NCI-H1436 treated with DMSO at 0.1 percent for 48 hours (cell line): ENCODE results near the gene ATRIP.

Source experiments
- DNase-seq: peaks from one replicate; lab custom pipeline; 2025; lab: John Stamatoyannopoulos, UW

Gene ATRIP

GRCh38 chr3:48410205-48411040 is 36.1 kb upstream of the ATRIP start:
- no peak for DNase-seq

DNA sequence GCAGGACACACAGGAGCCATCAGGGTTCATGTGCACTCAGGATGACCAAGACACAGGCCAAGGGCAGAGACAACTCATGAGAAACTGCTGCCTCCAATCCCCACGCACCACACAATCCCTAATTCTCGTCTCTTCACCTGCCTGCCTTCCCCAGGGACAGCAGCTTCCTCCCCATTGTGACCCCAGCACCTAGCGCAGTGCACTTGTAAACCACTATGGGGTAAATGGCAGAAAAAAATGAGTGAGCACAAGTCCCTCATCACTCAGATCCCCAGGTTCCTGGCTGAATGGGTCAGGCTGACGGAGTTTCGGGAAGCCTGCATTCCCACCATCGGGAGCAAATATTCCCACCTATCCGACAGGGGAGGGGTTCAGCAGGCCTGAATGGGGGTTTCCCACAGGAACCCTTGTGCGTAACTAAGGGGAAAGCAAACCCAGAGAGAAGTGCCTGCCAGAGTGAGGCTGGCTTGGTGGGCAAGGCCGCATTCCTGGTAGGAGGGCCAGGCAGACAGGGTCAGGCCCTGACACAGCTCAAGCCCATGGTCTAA is 35.4 kb upstream of the ATRIP start:
- no peak for DNase-seq

GRCh38 chr3:48411606-48412374 is 34.7 kb upstream of the ATRIP start:
- no peak for DNase-seq

- no peak for DNase-seq
Observed at GRCh38 chr3:48412375-48413001, 34.0 kb upstream of the ATRIP start.

DNA sequence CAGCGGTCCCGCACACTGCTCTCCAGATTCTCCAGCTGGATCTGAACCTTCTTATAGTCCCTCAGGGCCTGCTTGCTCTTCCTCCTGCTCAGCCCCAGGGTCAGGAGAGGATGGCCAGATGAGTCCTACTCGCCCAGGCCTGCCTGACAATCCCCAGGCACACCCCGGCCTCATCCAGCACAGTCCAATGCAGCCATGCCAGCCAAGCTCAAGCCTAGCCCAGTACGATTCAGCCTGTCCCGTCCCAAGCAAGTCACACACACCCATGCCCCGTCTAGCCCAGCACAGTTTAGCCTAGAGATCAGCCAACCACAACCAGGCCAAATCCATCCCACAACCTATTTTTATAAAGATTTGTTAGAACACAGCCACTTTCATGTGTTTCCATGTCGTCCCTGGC is 33.5 kb upstream of the ATRIP start:
- DNase-seq, result no peak

DNA sequence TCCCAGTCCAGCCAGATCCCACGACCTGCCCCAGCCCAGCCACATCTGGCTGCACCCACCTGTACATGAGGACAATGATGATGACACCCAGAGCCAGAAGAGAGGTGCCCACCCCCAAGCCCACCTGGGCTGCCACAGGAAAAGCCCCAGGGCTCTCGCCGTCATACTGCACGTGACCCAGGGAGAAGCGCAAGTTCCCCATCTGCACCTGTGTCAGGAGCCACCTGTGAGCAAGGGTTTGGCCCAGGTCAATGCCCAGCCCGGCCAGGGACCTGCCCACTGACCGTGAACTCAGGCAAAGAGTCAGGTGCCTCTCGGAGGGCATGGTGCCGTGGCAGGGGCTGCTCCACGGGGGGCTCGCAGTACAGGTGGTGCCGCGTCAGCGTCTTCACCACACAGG is 32.9 kb upstream of the ATRIP start:
- no peak for DNase-seq

DNA sequence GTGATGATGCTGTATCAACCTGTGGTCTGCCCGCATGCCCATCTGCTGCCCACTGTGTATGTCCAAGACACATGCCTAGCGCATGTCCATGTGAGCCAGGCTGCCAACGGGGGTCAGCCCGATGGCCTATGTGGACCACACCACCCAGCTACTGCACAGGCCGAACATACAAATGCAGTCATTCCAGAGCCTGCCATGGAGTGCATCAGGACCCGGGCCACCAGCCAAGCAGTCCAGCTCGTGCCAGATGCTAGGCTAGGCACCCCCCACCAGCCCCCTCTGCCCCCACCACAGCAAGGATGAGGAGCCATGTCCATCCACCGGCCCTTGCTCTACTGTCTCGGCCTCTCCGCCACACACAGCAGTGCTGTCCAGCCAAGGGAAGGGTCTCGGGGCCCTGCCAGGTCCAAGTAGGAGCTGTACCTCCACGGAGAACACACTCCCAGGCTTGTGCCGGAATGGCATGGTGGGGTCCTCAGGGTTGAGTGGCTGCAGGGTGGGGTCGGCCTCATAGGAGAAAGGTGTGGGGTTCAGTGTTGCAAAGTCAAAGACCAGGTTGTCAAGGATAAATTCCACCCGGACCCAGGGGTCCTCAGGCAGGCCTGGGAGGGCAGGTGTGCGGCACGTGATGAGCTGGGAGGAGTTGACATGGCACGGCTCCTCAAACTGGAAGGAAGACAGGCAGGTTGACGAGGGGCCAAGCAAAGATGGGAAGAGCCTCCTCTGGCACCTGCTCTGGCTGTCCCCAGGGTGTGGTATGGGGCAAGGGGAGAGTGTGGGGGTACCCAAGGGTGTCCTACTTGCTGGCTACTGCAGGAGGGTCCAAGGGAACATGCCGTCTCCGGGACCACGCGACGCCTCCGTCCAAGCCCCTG is 31.9 kb upstream of the ATRIP start:
- DNase-seq, result no peak

DNA sequence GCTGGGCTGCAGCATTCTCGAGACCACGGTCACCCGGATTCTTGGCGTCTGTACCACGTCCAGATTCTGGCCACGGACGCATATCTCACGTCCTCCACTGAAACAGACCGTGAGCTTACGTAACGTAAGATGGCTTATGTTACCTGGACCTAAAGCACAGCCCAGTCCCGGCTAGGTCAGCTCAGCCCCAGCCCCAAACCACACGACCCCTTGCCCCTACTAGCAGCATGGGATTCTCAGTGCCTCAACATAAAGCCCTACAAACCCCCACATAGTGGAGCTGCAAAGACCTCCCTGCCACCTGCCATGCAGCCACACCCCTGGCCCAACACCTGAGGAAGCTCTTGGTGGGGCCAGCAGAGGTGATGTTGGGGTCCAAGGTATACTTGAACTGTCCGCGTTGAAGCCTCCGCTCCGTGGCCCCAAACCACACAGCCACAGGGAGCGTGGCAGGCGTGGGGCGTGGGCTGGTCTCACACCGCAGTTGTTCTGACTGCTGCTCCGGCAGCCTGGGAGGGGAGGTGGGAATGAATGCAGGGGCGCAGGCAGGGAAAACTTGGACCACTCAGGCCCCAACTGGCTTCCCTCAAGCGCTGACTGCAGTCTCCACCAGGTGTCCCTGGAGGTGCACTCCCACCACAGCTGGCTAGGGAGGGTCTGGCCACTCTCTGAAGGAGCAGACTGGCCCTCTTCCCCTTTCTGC is 31.1 kb upstream of the ATRIP start:
- no peak for DNase-seq

DNA sequence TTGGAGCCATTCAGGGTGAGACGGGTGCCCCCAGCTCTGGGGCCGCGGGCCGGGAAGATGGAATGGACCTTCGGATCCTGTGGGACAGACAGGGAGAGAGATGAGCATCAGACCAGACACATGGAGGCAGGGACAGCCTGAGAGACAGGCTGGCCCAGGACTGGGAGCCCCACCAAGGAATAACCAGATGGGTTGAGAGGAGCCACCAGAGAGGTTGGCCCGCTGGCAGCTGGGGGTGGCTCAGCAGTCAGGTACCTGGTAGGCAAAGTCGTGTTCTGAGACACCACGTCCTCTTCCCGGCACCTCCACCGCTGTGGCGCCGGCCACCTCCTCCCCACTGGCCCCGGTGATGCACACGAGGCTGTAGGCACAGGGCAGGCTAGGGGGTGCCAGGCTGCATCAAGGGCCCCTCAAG is 30.4 kb upstream of the ATRIP start:
- no peak for DNase-seq

DNA sequence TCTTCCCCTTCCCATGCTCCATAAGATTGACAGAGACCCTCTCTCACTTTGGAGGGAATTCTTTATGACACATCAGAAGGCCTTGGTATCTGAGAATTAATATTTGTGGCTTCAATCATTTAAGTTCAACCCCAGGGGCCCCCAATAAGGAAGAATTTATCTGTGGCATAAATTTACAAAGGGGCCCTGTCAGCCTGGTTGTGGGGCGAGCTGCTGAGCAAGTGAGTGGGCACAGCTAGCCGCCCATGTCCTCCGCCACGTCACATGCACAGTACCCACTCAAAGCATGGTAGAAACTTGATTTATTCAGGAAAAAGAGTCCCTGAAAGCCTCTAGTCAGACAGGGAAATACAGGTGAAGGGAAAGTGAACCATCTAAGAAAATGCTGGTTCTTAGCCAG is 30.0 kb upstream of the ATRIP start:
- no peak for DNase-seq

DNA sequence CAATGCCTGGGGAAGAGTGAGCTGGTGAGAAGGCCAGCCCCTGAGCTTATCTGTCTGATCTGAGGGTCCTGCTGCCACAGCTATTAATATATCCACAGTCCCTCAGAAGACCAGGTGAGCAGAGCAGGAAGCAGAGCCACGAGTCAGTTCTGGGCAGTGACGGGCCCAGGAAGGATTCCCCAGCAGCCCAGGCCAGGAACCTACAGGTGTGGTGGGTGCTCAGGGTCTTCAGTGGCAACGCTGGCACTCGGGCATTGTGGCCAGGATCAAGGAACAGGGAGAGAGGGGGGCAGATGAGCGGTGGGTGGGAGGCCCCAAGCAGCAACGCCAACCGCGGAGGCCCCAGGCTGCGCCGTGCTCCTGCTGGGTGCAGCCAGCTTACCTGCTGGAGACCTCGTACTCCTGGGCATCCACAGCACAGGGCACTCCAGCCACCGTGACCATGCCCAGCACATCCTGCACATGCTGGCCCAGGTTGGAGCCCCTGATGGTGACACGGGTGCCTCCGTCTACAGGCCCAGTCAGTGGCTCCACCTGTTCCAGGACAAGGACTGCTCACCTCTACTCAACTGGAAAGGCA is 28.9 kb upstream of the ATRIP start:
- DNase-seq, result no peak

DNA sequence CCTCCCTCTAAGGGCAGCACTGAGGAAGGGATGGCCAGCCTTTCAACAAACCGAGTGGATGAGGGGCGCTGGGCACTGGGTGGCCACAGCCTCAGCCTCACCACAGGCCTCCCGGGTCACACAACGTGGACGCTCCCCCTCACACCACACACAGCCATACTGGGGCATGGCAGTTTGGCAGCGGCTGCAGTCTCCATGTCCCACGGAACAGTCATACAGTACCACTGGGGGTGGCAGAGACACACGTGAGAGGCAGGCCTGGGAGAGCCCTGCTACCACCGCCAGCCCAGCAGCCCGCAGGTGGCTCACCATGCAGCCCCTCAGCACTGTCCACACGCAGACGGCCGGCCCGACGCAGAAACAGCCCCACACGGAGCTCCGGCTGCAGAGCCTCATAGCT is 28.4 kb upstream of the ATRIP start:
- DNase-seq, result no peak

DNA sequence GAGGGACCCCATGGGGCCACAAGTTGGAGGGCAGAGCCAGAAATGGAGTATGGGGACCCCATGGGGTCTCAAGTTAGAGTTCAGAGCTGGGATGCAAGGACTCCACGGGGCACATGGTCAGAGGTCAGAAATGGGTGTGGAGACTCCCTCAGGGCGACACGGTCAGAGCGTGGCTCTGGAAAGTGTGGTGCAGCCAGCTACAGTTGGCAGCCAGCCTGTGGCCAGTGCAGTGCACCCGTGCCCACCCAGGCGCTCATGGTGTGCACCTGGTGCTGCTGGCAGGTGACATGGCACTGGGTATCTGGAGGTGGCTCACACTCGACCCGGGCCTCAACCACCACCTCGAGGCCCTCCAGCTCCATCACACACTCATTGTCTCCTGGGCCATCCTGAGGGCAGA is 27.9 kb upstream of the ATRIP start:
- no peak for DNase-seq

- DNase-seq, result no peak
Observed at GRCh38 chr3:48419149-48419548, 27.4 kb upstream of the ATRIP start.

- DNase-seq, result no peak
Observed at GRCh38 chr3:48419597-48419996, 26.9 kb upstream of the ATRIP start.

- DNase-seq, result no peak
Observed at GRCh38 chr3:48420561-48420960, 26.0 kb upstream of the ATRIP start.

- no peak for DNase-seq
Observed at GRCh38 chr3:48422272-48422671, 24.3 kb upstream of the ATRIP start.

DNA sequence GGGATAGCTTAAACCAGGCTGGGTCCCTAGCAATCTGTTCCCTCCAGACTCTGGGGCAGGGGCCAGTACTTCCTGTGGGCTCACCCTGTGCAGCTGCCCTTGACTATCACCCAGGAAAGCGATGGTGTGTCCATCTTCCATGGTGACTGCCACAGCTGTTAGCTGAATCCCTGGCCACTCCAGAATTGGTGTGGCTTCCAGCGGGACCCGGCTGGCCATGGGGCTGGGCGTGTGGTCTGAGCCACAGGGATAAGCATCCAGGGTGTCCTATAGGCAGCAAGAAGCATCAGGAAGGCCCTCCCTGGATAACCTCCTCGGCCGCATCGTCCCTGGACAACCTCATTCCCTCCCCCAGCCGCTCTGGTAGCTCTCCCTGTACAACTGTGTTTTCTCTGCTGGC is 23.9 kb upstream of the ATRIP start:
- DNase-seq, result no peak

DNA sequence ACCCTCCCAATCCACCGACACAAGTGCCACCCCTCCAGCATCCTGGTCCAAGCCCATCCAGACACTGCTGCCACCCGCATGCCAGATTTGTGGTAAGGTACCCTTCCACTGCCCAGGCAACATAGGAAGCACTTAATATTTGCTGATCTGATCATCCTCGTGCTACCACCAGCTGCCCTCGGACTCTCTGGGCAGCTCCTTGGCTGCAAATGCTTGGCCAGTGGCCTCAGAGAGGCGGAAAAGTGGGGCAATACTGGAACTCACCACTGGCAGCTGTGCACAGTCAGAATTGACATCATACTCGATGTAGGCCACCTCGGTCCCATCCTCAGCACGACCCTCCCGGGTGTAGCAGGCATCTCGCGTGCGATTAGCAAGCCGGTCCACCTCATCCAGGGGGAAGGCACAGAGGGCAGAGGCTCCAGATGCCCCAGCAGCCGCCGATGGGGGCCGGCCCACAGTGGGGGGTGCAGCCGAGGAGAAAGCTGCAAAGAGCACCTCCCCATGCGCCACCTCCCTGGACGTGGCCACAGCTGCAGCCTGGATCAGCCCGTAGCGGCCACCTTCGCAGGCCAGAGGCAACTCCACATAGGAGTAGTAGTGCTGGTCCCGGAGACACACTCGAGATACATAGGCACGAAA is 23.2 kb upstream of the ATRIP start:
- DNase-seq, result no peak
